Activated CD4-positive, alpha-beta T cell treated with anti-CD3 and anti-CD28 coated beads for 48 hours (primary cell): ENCODE measurements around the gene NIT2.
"Not testable (repeated sequence)": the region's sequence is repeated elsewhere in the genome, so short reads cannot be mapped to it uniquely, and the experiment has no call there.

Experiments used
- DNase-seq: peaks from one replicate; pipeline ENCODE4 v3.0.0-alpha.2; 2020

The NIT2 gene, protein sequence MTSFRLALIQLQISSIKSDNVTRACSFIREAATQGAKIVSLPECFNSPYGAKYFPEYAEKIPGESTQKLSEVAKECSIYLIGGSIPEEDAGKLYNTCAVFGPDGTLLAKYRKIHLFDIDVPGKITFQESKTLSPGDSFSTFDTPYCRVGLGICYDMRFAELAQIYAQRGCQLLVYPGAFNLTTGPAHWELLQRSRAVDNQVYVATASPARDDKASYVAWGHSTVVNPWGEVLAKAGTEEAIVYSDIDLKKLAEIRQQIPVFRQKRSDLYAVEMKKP

GRCh38 chr3:100334488-100335351, at the start of gene NIT2:
Gene NIT2 (plus strand): TSS chr3:100334757. CDS start chr3:100334792, 35 bp downstream.
- DNase-seq = peak; percentile 88

GRCh38 chr3:100288288-100288894, 46.2 kb upstream of the NIT2 start:
- DNase-seq = no peak

- DNase-seq = no peak
These were observed 45.2 kb upstream of the NIT2 start for GRCh38 chr3:100289339-100289738.

- DNase-seq = no peak
These were observed 39.5 kb upstream of the NIT2 start for GRCh38 chr3:100295089-100295488.

- DNase-seq = no peak
These were observed 36.8 kb upstream of the NIT2 start for GRCh38 chr3:100297784-100298183.

DNA sequence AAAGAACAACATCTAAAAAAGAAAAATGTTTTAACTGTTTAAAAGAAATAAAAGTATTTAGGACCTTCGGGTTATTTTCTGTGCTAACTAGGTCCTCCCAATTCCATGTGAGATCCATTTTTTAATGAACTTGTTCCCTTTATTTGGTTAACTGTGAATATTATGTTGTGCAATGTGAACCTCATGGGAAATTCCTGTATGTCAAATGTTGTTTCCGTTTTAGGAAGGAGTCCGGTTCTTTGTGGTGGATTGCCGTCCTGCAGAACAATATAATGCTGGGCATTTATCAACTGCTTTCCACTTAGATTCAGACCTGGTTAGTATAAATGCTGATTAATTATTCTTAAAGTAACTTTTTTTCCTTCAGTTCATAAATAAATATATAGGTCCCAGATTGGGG, 35.5 kb upstream of the NIT2 start:
- no peak for DNase-seq

DNA sequence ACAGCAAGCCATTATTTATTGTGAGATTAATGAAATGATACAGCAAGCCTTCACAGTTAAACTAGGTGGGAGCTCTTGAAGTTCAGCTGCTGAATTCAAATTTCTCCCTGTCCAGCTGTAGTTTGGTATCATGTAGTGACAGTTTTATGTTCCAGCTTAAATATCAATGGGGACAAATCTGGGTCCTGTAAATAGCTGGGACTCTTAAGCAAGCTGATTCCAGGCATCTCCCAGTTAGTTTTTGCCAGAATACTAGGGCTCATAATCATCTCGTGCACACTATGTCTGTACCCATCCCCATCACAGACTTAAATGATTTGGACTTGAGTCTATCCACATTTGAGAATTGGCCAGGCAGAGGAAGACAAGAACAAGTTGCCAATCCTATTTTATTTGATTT, 27.9 kb upstream of the NIT2 start:
- no peak for DNase-seq

DNA sequence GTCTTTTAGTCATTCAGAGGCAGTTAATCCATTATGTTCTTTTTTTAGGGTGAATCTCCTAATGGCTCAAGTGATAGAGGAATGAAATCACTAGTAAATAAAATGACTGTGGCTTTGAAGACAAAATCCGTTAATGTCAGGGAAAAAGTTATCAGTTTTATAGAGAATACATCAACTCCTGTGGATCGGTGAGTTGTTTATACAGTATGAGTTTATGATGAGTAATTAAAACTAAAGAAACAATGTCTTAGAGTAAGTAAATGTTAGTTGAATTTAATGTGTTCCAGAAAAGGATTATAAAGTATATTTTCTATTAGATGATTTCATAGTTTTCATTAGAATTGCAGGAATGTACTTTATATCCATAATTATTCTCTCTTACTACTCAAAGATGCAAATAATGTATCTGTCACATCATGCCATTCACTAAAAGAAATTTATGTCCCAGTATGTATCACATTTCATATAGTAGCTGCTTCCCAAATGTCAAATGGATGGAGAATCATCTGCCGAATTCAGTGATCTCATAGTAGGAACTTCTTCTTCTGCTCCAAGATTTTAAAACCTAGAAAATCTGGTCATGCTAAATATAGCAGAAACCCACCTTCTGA, 24.1 kb upstream of the NIT2 start:
- DNase-seq = no peak

DNA sequence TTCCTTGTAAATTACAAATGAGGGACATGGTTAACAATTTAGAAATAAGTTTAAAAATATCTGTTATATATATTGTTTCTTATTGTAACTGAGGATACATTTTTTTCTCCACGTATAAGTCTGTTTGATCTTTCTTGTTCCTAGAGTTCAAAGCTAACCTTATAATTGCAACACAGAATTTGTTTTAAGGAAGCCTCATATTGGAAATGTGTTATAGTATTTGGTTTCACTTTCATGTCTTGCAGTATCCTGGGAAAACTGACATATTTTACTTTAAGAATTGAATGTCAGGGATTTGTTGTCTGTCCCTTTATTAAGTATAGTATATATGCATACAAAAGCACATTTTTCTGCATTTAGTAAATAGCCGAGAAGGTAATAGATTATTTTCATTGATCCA, 23.5 kb upstream of the NIT2 start:
- DNase-seq = no peak

DNA sequence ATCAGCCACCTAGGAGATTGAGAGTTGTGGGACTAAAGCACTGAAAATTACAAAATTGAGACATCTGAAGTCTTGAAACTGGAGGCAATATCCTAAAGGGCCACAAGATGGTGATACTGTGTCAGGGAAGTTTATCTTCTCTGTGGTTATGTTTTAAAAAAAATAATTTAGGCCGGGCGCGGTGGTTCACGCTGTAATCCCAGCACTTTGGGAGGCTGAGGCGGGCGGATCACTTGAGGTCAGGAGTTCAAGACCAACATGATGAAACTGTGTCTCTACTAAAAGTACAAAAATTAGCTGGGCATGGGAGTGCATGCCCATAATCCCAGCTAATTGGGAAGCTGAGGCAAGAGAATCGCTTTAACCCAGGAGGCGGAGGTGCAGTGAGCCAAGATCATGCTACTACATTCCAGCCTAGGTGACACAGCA, 17.9 kb upstream of the NIT2 start:
- DNase-seq = peak; percentile 35

- DNase-seq = no peak
These were observed 16.6 kb upstream of the NIT2 start for GRCh38 chr3:100317912-100318311.

DNA sequence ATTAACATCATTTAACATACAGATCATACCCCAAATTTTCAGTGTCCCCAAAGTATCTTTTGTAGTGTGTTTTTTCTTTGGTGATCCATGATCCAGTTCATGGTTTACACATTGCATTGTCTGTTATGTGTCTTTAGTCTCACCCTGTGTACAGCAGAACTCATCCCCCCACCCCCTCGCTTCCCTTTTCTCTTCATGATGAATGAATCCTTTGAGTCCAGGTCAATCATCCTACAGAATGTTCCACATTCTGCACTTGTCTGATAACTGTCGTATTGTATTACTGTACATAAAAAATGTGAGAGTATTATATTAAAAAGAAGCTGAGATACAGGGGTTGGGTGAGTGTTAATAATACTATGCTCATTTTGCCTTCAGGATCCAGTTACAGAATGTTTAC, 14.6 kb upstream of the NIT2 start:
- no peak for DNase-seq

GRCh38 chr3:100324044-100324443, 10.5 kb upstream of the NIT2 start:
- no peak for DNase-seq

DNA sequence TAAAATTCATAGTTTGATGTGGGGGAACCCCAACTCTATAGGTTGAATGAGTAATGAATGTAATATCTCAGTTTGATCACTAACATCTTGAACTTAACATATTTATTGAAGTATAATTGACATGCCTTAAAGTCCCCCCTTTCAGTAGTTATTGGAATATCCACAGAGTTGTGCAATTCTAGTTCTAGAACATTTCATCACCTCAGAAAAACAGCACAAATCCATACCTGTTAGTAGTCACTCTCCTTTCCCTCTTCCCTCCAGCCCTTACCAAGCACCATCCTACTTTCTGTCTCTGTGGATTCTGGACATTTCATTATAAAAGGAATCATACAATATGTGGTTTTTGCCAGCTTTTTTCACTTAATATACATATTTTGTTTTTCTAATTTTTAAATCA, 8.7 kb upstream of the NIT2 start:
- DNase-seq = no peak

GRCh38 chr3:100327377-100327776, 7.2 kb upstream of the NIT2 start:
- DNase-seq = not testable (repeated sequence)

GRCh38 chr3:100329800-100330489, 4.6 kb upstream of the NIT2 start:
- no peak for DNase-seq

DNA sequence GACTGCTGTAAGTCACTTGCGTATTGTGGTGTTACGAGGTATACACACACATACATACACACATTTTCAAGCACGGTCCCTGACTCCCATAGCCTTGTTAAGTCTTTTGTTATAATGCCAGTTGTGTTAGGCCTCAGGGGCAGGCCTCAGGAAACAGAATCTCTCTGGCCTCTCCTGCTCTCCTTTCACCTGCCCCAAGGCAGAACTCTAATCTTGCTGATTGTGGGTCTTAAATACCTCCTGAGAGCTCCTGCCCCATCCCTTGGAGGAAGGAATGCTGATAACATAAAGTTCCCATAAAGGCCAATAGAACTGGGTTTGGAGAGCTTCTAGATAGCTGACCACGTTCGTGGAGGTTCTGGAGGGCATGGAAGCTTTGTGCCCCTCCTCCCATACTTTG, 3.9 kb upstream of the NIT2 start:
- DNase-seq = no peak

DNA sequence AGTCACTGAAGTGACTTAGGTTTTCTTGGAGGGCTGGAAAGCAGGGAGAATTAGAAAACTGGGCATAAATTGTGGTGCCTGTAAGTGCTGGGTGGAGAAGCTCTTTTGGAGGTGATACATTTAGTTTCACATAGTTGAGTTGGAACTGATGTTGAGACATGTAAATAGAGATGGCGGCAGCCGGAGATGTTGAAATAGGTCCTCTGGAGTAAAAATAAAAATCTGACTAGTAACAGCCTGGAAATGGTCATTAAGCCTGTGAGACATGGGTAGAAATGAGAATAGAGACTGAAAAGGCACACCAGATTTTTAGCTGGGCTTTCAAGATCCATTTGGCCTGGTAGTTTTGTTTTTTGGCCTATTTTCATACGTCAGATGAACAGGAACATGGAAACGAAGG, 2.9 kb upstream of the NIT2 start:
- no peak for DNase-seq

DNA sequence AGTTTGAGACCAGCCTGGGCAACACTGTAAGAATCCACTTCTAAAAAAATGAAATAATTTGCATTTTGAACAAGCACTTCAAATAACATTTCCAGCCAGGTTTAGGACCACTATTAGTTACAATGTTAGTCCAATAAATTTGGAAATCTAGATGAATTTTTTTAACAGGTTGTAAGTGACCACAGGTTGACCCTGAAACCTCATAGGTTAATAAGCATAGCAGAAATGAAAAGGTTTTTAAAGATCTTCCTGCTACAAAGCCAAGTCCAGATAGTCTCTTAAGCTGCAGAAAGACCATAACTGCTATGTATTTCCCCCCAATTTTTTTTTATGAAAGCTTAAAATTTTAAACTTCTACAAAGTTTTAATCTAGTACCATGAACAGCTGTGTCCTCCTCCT, 1.5 kb upstream of the NIT2 start:
- no peak for DNase-seq

- DNase-seq = no peak
These were observed 528 bp upstream of the NIT2 start for GRCh38 chr3:100333970-100334487.

DNA sequence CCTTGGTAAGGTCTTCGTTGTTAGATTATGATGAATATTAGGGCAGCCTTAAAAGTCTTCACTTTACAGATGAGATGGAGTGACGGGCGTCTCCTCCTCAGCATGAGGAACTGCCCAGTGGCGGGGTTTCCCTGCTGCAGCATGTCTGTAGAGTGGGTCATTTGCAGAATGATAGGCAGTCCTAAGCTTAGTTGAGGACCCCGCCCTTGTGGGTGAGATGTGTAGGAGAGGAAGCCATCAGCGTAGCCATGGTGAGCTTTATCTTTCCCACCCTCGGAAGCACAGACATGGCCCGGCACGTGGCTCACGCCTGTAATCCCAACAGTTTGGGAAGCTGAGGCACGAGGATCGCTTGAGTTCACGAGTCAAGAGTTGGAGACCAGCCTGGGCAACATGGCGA, 877 bp downstream of the NIT2 start:
- peak; percentile 42 for DNase-seq

GRCh38 chr3:100336229-100336628, 1.7 kb downstream of the NIT2 start:
- not testable (repeated sequence) for DNase-seq

GRCh38 chr3:100338911-100339310, 4.4 kb downstream of the NIT2 start:
- DNase-seq = no peak
